Activated CD4-positive, alpha-beta memory T cell treated with anti-CD3 and anti-CD28 coated beads, Interleukin-2, amount 10 ng/mL, durations not matched to agents 7 days and 5 days (primary cell): ENCODE data around the gene NAPSA. TPM values are rescaled to one million over a fixed set of nuclear protein-coding genes. Genes with fewer than 3 reads are reported as not detected.
"Not testable (repeated sequence)": the region's sequence is repeated elsewhere in the genome, so short reads cannot be mapped to it uniquely, and the experiment has no call there.

Experiments used
- CTCF ChIA-PET: fragments of 350-600 bp; sonication (Branson Sonifier 250); formaldehyde crosslinking; loops from one replicate; lab custom pipeline; 2021; ENCODE audit warnings: antibody characterized with exemption, inconsistent platforms; lab: Charles Lee
- POLR2A ChIA-PET: fragments of 350-600 bp; sonication (Branson Sonifier 250); formaldehyde crosslinking; loops from one replicate; lab custom pipeline; 2021; ENCODE audit warnings: antibody characterized with exemption; lab: Charles Lee
- DNase-seq: peaks from one replicate; pipeline ENCODE4 v3.0.0-alpha.2; 2020
- H3K27ac Mint-ChIP-seq: one replicate; pipeline ENCODE4 v1.8.0; 2021; ENCODE audit warnings: mild to moderate bottlenecking, mixed read lengths
- H3K27me3 Mint-ChIP-seq: one replicate; pipeline ENCODE4 v1.8.0; 2021; ENCODE audit warnings: mixed read lengths
- H3K36me3 Mint-ChIP-seq: one replicate; pipeline ENCODE4 v1.8.0; 2021; ENCODE audit warnings: low read depth, mixed read lengths
- H3K4me1 Mint-ChIP-seq: one replicate; pipeline ENCODE4 v1.8.0; 2021; ENCODE audit warnings: mixed read lengths
- H3K4me3 Mint-ChIP-seq: one replicate; pipeline ENCODE4 v1.8.0; 2021; ENCODE audit warnings: mild to moderate bottlenecking, mixed read lengths
- H3K9me3 Mint-ChIP-seq: one replicate; pipeline ENCODE4 v1.8.0; 2021; ENCODE audit warnings: mixed read lengths
- total RNA-seq, 2 experiments: library from RNA; stranded (reverse); gene quantifications; one replicate each; pipeline ENCODE4 v1.2.3, GENCODE V29; 2021

Gene NAPSA
- total RNA-seq, 2 experiments from 2014 or later = 3.2 to 3.9 TPM

GRCh38 chr19:50331221-50331993 is 34.0 kb downstream of the NAPSA start:
- peaks cover 35% of the 10 kb centered on the region for H3K36me3 Mint-ChIP-seq
- H3K4me3 Mint-ChIP-seq = peak overlapping the region; percentile 87
- peak overlapping the region; percentile 70 for H3K27ac Mint-ChIP-seq
- ChIA-PET CTCF (no interaction called here), POLR2A (interaction anchor here (3.0 to 3.5 kb wide), 2 partner anchors 26 to 27 kb away, joined by 13 to 21 read pairs; no protein-coding TSS in a partner anchor)
- H3K27me3 Mint-ChIP-seq = peaks cover 27% of the 10 kb centered on the region
- H3K9me3 Mint-ChIP-seq = peaks cover 2% of the 10 kb centered on the region
- DNase-seq = no peak
- H3K4me1 Mint-ChIP-seq = peaks cover 75% of the 10 kb centered on the region

GRCh38 chr19:50330365-50331078 is 34.9 kb downstream of the NAPSA start:
- H3K27me3 Mint-ChIP-seq = peaks cover 30% of the 10 kb centered on the region
- H3K9me3 Mint-ChIP-seq = peaks cover 2% of the 10 kb centered on the region
- peaks cover 77% of the 10 kb centered on the region for H3K4me1 Mint-ChIP-seq
- peak overlapping the region; percentile 87 for H3K4me3 Mint-ChIP-seq
- peaks cover 31% of the 10 kb centered on the region for H3K36me3 Mint-ChIP-seq
- peak; percentile 93 for DNase-seq
- peak overlapping the region; percentile 95 for H3K27ac Mint-ChIP-seq
- POLR2A ChIA-PET = interaction anchor here (3.5 kb wide), 1 partner anchor 27 kb away, joined by 13 read pairs; no protein-coding TSS in a partner anchor
- CTCF ChIA-PET = no interaction called here

GRCh38 chr19:50329926-50330294 is 35.5 kb downstream of the NAPSA start:
- Mint-ChIP-seq H3K4me1 (peaks cover 73% of the 10 kb centered on the region), H3K27ac (peak overlapping the region; percentile 95), H3K36me3 (peaks cover 26% of the 10 kb centered on the region), H3K4me3 (peak overlapping the region; percentile 87), H3K27me3 (peaks cover 30% of the 10 kb centered on the region)
- DNase-seq, H3K9me3 Mint-ChIP-seq: not testable (repeated sequence)
- ChIA-PET POLR2A (interaction anchor here (1.4 to 3.5 kb wide), 2 partner anchors 17 to 28 kb away, joined by 8 to 13 read pairs; no protein-coding TSS in a partner anchor), CTCF (interaction anchor here (1.0 to 1.2 kb wide), 3 partner anchors 16 to 55 kb away, joined by 4 to 8 read pairs (median 7); partner anchors contain the start of gene POLD1)

- Mint-ChIP-seq H3K4me1 (peaks cover 73% of the 10 kb centered on the region), H3K27ac (peak within 1 kb of the TSS; percentile 95), H3K27me3 (peaks cover 30% of the 10 kb centered on the region), H3K36me3 (peaks cover 26% of the 10 kb centered on the region), H3K9me3 (peaks cover 2% of the 10 kb centered on the region), H3K4me3 (peak within 1 kb of the TSS; percentile 87)
- POLR2A ChIA-PET = interaction anchor here (0.7 to 3.5 kb wide), 5 partner anchors 12 to 55 kb away, joined by 4 to 13 read pairs (median 7); partner anchors contain the start of gene POLD1
- CTCF ChIA-PET = interaction anchor here (0.6 to 1.5 kb wide), 8 partner anchors 10 to 75 kb away, joined by 3 to 8 read pairs (median 4); partner anchors contain the start of gene POLD1
- peak; percentile 99 for DNase-seq
Measured at GRCh38 chr19:50329146-50329925, 36.1 kb downstream of the NAPSA start, which contains the start of gene KCNC3. TSS of gene KCNC3 (minus strand) at chr19:50329377. CDS start at chr19:50329082, 295 bp downstream.

GRCh38 chr19:50328873-50329145 is 36.6 kb downstream of the NAPSA start:
- H3K4me1 Mint-ChIP-seq = peaks cover 68% of the 10 kb centered on the region
- CTCF ChIA-PET = interaction anchor here (0.6 to 1.5 kb wide), 8 partner anchors 11 to 75 kb away, joined by 3 to 8 read pairs (median 4); partner anchors contain the start of gene POLD1
- H3K27me3 Mint-ChIP-seq = peaks cover 30% of the 10 kb centered on the region
- H3K36me3 Mint-ChIP-seq = peaks cover 25% of the 10 kb centered on the region
- POLR2A ChIA-PET = interaction anchor here (0.7 to 3.5 kb wide), 5 partner anchors 12 to 55 kb away, joined by 4 to 13 read pairs (median 7); partner anchors contain the start of gene POLD1
- peaks cover 2% of the 10 kb centered on the region for H3K9me3 Mint-ChIP-seq
- H3K27ac Mint-ChIP-seq = peak overlapping the region; percentile 95
- DNase-seq = no peak
- H3K4me3 Mint-ChIP-seq = peak overlapping the region; percentile 87

- Mint-ChIP-seq H3K27ac (no peak overlapping the region), H3K9me3 (peaks cover 2% of the 10 kb centered on the region), H3K4me1 (peaks cover 64% of the 10 kb centered on the region), H3K36me3 (peaks cover 21% of the 10 kb centered on the region), H3K4me3 (no peak overlapping the region), H3K27me3 (peaks cover 30% of the 10 kb centered on the region)
- no peak for DNase-seq
- CTCF ChIA-PET = interaction anchor here (0.6 to 1.5 kb wide), 7 partner anchors 11 to 74 kb away, joined by 3 to 7 read pairs (median 4); no protein-coding TSS in a partner anchor
- POLR2A ChIA-PET = interaction anchor here (1.0 to 3.5 kb wide), 3 partner anchors 13 to 29 kb away, joined by 7 to 13 read pairs (median 8); no protein-coding TSS in a partner anchor
Measured at GRCh38 chr19:50328224-50328872, 37.1 kb downstream of the NAPSA start.

- Mint-ChIP-seq H3K27ac (peak overlapping the region; percentile 47), H3K36me3 (peaks cover 18% of the 10 kb centered on the region), H3K4me1 (peaks cover 59% of the 10 kb centered on the region), H3K27me3 (peaks cover 30% of the 10 kb centered on the region), H3K9me3 (peaks cover 2% of the 10 kb centered on the region), H3K4me3 (peak overlapping the region; percentile 63)
- ChIA-PET CTCF (interaction anchor here (0.8 to 1.0 kb wide), 2 partner anchors 12 to 73 kb away, joined by 3 to 4 read pairs; no protein-coding TSS in a partner anchor), POLR2A (interaction anchor here (3.5 kb wide), 1 partner anchor 30 kb away, joined by 13 read pairs; no protein-coding TSS in a partner anchor)
- no peak for DNase-seq
Measured at GRCh38 chr19:50327461-50328223, 37.8 kb downstream of the NAPSA start.

GRCh38 chr19:50327013-50327412 is 38.4 kb downstream of the NAPSA start:
- peak overlapping the region; percentile 63 for H3K4me3 Mint-ChIP-seq
- H3K4me1 Mint-ChIP-seq = peaks cover 53% of the 10 kb centered on the region
- H3K9me3 Mint-ChIP-seq = peaks cover 2% of the 10 kb centered on the region
- H3K27me3 Mint-ChIP-seq = peaks cover 30% of the 10 kb centered on the region
- H3K36me3 Mint-ChIP-seq = peaks cover 16% of the 10 kb centered on the region
- no peak overlapping the region for H3K27ac Mint-ChIP-seq
- DNase-seq = no peak
- POLR2A ChIA-PET = no interaction called here
- CTCF ChIA-PET = no interaction called here

- peaks cover 16% of the 10 kb centered on the region for H3K36me3 Mint-ChIP-seq
- peak overlapping the region; percentile 63 for H3K4me3 Mint-ChIP-seq
- POLR2A ChIA-PET = no interaction called here
- CTCF ChIA-PET = no interaction called here
- H3K27ac Mint-ChIP-seq = no peak overlapping the region
- DNase-seq = no peak
- H3K27me3 Mint-ChIP-seq = peaks cover 25% of the 10 kb centered on the region
- H3K4me1 Mint-ChIP-seq = peaks cover 44% of the 10 kb centered on the region
- peaks cover 2% of the 10 kb centered on the region for H3K9me3 Mint-ChIP-seq
Measured at GRCh38 chr19:50326101-50326664, 39.3 kb downstream of the NAPSA start.

GRCh38 chr19:50325310-50326100 is 39.9 kb downstream of the NAPSA start:
- H3K36me3 Mint-ChIP-seq = peaks cover 16% of the 10 kb centered on the region
- POLR2A ChIA-PET = no interaction called here
- H3K27me3 Mint-ChIP-seq = peaks cover 25% of the 10 kb centered on the region
- H3K4me1 Mint-ChIP-seq = peaks cover 40% of the 10 kb centered on the region
- peak overlapping the region; percentile 62 for H3K4me3 Mint-ChIP-seq
- peaks cover 2% of the 10 kb centered on the region for H3K9me3 Mint-ChIP-seq
- peak; percentile 84 for DNase-seq
- CTCF ChIA-PET = interaction anchor here (0.7 kb wide), 1 partner anchor 211 kb away, joined by 3 read pairs; no protein-coding TSS in a partner anchor
- H3K27ac Mint-ChIP-seq = no peak overlapping the region
